PFSK-1 (cell line): Measurements from ENCODE around the gene CAMK1D.

Experiments used
- FOXP2 ChIP-seq: optimal IDR thresholded peaks from 2 replicates; pipeline ENCODE3; 2011; ENCODE audit warnings: borderline replicate concordance, control low read depth, inconsistent platforms; ENCODE audit not compliant: insufficient read depth; ENCODE audit errors: extremely low read length, extremely low read depth
- POLR2AphosphoS5 ChIP-seq: IDR thresholded peaks from 2 replicates; pipeline ENCODE4 v1.6.1; 2012; ENCODE audit warnings: low read depth, mild to moderate bottlenecking, control low read depth, low read length, moderate library complexity
- SIN3A ChIP-seq: IDR thresholded peaks from 2 replicates; pipeline ENCODE4 v1.6.1; 2012; ENCODE audit warnings: mild to moderate bottlenecking, low read length, moderate library complexity, borderline replicate concordance; ENCODE audit not compliant: insufficient read depth
- TAF1 ChIP-seq: IDR thresholded peaks from 2 replicates; pipeline ENCODE4 v1.6.1; 2012; ENCODE audit warnings: low read length, control low read depth, borderline replicate concordance; ENCODE audit not compliant: insufficient read depth
- TF ChIP-seq, protein P1 (sequence below), 2 experiments: IDR thresholded peaks; 2 replicates each; pipeline versions ENCODE4 v1.6.1 to v1.8.0; 2011 to 2012; ENCODE audit warnings: low read depth in 2 of 2, low read length in 2 of 2, control low read depth in 1 of 2, inconsistent platforms in 1 of 2, mild to moderate bottlenecking in 1 of 2, moderate library complexity in 1 of 2; ENCODE audit not compliant: insufficient read depth in 1 of 2

The CAMK1D gene

DNA sequence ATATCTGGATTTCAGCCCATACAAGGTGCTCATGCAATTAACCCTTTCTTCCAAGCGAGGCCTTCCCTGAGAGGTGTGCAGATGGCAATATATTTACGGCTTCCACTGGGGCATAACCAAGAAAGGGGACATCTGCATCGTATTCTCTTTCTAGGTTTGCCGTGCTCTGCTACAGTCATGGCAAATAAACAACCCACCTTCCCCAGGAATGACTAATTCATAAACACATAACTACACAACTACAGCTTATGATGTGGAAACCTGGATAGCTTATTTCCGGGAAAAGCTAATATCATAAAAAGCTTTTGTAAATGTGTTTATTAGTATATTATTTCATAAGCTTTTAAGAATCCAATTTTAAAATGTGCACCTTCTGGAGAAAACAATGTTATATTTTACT lies 120.0 kb downstream of the CAMK1D start:
- TF ChIP-seq POLR2AphosphoS5: no peak
- TF ChIP-seq, protein P1, sequence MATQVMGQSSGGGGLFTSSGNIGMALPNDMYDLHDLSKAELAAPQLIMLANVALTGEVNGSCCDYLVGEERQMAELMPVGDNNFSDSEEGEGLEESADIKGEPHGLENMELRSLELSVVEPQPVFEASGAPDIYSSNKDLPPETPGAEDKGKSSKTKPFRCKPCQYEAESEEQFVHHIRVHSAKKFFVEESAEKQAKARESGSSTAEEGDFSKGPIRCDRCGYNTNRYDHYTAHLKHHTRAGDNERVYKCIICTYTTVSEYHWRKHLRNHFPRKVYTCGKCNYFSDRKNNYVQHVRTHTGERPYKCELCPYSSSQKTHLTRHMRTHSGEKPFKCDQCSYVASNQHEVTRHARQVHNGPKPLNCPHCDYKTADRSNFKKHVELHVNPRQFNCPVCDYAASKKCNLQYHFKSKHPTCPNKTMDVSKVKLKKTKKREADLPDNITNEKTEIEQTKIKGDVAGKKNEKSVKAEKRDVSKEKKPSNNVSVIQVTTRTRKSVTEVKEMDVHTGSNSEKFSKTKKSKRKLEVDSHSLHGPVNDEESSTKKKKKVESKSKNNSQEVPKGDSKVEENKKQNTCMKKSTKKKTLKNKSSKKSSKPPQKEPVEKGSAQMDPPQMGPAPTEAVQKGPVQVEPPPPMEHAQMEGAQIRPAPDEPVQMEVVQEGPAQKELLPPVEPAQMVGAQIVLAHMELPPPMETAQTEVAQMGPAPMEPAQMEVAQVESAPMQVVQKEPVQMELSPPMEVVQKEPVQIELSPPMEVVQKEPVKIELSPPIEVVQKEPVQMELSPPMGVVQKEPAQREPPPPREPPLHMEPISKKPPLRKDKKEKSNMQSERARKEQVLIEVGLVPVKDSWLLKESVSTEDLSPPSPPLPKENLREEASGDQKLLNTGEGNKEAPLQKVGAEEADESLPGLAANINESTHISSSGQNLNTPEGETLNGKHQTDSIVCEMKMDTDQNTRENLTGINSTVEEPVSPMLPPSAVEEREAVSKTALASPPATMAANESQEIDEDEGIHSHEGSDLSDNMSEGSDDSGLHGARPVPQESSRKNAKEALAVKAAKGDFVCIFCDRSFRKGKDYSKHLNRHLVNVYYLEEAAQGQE (IDR thresholded peaks at IDR 0.05; ENCODE audit: insufficient read depth in 1 of 2, low read depth in 2 of 2, low read length in 2 of 2): no peak
- TF ChIP-seq SIN3A: no peak
- no peak for TF ChIP-seq TAF1
- no peak for TF ChIP-seq FOXP2

DNA sequence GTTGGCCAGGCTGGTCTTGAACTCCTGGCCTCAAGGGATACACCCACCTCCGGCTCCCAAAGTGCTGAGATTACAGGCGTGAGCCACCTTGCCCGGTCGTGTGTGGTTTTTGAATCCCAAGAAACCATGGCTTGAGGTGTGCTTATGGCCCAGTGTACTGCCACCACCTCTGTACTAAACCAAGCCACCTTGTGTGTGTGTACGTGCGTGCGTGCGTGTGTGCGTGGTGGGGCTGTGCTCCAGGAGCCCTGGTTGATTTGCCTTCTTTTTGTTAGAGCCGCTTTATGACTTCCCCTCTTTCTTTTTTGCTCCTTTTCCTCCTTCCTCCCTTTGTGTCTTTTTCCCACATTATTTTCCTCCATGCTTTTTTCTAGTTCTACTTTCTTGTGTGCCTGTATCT lies 121.4 kb downstream of the CAMK1D start:
- no peak for TF ChIP-seq TAF1
- no peak for TF ChIP-seq FOXP2
- TF ChIP-seq POLR2AphosphoS5: no peak
- TF ChIP-seq, protein P1 (IDR thresholded peaks at IDR 0.05; ENCODE audit: insufficient read depth in 1 of 2, low read depth in 2 of 2, low read length in 2 of 2): no peak
- no peak for TF ChIP-seq SIN3A

DNA sequence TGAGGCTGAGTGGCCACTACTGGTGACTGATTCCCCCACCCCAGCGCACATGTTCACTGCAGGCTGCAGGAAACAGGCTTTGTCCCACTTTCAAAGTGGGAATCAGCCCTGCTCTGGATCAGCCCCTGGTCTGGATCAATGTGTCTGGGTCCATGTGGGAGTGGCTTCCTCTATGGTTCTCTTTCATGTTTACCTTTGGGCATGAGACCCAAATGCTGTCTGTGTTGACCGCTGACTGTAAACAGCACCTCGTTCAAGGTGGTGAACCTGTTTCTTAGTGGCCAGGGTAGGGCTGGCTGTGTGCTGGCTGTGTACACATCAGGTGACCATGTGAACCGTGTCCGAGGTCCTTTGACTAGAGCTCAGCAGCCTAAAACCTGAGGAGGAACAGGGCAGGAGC lies 121.8 kb downstream of the CAMK1D start:
- TF ChIP-seq, protein P1 (IDR thresholded peaks at IDR 0.05; ENCODE audit: insufficient read depth in 1 of 2, low read depth in 2 of 2, low read length in 2 of 2): no peak
- TF ChIP-seq SIN3A (no peak), TAF1 (no peak), FOXP2 (no peak), POLR2AphosphoS5 (no peak)

DNA sequence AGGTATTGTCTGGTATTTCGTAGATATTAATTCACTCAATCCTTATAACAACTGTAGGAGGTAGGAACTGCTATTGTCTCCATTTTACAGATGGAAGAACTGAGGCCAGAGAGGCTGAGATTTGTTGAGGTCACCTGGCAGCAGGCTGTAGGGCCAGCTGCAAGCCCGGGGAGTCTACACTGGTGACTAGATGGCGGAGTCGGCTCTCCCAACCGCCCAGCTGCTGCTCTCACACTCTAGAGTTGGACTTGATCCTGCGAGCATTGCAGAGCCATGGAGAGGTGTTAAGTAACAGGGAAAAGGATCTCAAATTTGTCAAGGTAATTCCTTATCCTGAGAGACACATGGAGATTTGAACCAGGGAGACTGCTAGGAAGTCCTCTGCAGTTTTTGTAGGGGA lies 124.1 kb downstream of the CAMK1D start:
- TF ChIP-seq, protein P1 (IDR thresholded peaks at IDR 0.05; ENCODE audit: insufficient read depth in 1 of 2, low read depth in 2 of 2, low read length in 2 of 2): no peak
- TF ChIP-seq TAF1 (no peak), SIN3A (no peak), FOXP2 (no peak), POLR2AphosphoS5 (no peak)

DNA sequence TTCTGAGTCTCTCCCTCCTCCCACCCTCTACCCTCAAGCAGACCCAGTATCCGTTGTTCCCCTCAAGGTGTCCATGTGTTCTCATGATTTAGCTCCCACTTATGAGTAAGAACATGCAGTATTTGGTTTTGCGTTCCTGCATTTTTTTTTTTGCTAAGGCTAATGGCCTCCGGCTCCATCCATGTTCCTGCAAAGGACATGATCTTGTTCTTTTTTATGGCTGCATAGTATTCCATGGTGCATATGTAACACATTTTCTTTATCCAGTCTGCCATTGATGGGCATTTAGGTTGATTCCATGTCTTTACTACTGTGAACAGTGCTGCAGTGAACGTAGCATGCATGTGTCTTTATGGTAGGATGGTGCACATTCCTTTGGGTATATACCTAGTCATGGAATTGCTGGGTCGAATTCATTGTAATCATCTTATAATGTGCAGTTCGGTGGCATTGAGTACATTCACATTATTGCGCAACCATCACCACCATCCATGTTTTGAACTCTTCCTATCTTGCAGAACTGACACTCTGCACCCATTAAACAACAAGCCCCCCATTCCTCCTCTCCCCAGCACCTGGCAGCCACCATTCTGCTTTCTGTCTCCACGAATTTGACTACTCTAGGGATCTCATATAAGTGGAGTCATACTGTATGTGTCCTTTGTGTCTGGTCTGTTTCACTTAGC lies 125.5 kb downstream of the CAMK1D start:
- TF ChIP-seq TAF1 (no peak), FOXP2 (no peak), POLR2AphosphoS5 (no peak), SIN3A (no peak)
- TF ChIP-seq, protein P1 (IDR thresholded peaks at IDR 0.05; ENCODE audit: insufficient read depth in 1 of 2, low read depth in 2 of 2, low read length in 2 of 2): no peak
